Stimulated activated CD8-positive, alpha-beta memory T cell treated with anti-CD3 and anti-CD28 coated beads, Interleukin-4, amount 100 ng/mL, for 4 hours (primary cell): ENCODE data around the gene ZFPM1.

Experiments used
- DNase-seq, 2 donors: peaks; one replicate each; pipeline ENCODE4 v3.0.0-alpha.2; 2020; ENCODE audit warnings: low read depth in 2 of 2, low spot score in 1 of 2

ZFPM1 gene

GRCh38 chr16:88526008-88526905 is 73.2 kb downstream of the ZFPM1 start:
- no peak for DNase-seq

GRCh38 chr16:88526906-88527185 is 73.8 kb downstream of the ZFPM1 start:
- DNase-seq: no peak

- peak; percentile 28 to 32 for DNase-seq
Observed at GRCh38 chr16:88527186-88527936, 74.3 kb downstream of the ZFPM1 start.

- no peak for DNase-seq
Observed at GRCh38 chr16:88527937-88528743, 75.1 kb downstream of the ZFPM1 start.

GRCh38 chr16:88528902-88529318 is 75.8 kb downstream of the ZFPM1 start:
- no peak for DNase-seq

GRCh38 chr16:88529596-88529995 is 76.5 kb downstream of the ZFPM1 start:
- no peak for DNase-seq

GRCh38 chr16:88530051-88530857 is 77.2 kb downstream of the ZFPM1 start:
- no peak for DNase-seq

GRCh38 chr16:88530858-88531203 is 77.8 kb downstream of the ZFPM1 start:
- no peak for DNase-seq

GRCh38 chr16:88531346-88531745 is 78.3 kb downstream of the ZFPM1 start:
- DNase-seq: no peak

GRCh38 chr16:88531931-88532433 is 78.9 kb downstream of the ZFPM1 start:
- no peak for DNase-seq

- no peak for DNase-seq
Observed at GRCh38 chr16:88532434-88533241, 79.6 kb downstream of the ZFPM1 start.

- DNase-seq: no peak
Observed at GRCh38 chr16:88533381-88533917, 80.4 kb downstream of the ZFPM1 start.

GRCh38 chr16:88533932-88534637 is 81.0 kb downstream of the ZFPM1 start:
- DNase-seq: peak; percentile 20 to 51

- DNase-seq: no peak
Observed at GRCh38 chr16:88534638-88535190, 81.6 kb downstream of the ZFPM1 start.

- DNase-seq: no peak
Observed at GRCh38 chr16:88535191-88535856, 82.2 kb downstream of the ZFPM1 start.

GRCh38 chr16:88535857-88536222 is 82.8 kb downstream of the ZFPM1 start:
- DNase-seq: no peak

GRCh38 chr16:88536510-88536909 is 83.4 kb downstream of the ZFPM1 start:
- DNase-seq: no peak
